Activated CD4-positive, alpha-beta T cell treated with anti-CD3 and anti-CD28 coated beads, Interleukin-2, amount 10 ng/mL, durations not matched to agents 7 days and 5 days (primary cell): Measurements from ENCODE around the gene NAGK. TPM values are rescaled to one million over a fixed set of nuclear protein-coding genes. Genes with fewer than 3 reads are reported as not detected.
"Not testable (repeated sequence)": the region's sequence is repeated elsewhere in the genome, so short reads cannot be mapped to it uniquely, and the experiment has no call there.

ENCODE experiments used
- CTCF ChIA-PET: fragments of 350-600 bp; sonication (Branson Sonifier 250); formaldehyde crosslinking; loops from one replicate; lab custom pipeline; 2021; ENCODE audit warnings: antibody characterized with exemption; lab: Charles Lee
- POLR2A ChIA-PET: fragments of 350-600 bp; sonication (Branson Sonifier 250); formaldehyde crosslinking; loops from one replicate; lab custom pipeline; 2021; ENCODE audit warnings: antibody characterized with exemption; lab: Charles Lee
- DNase-seq: peaks from one replicate; pipeline ENCODE4 v3.0.0-alpha.2; 2020
- H3K27ac Mint-ChIP-seq: one replicate; pipeline ENCODE4 v1.8.0; 2021; ENCODE audit warnings: mild to moderate bottlenecking, moderate library complexity, mixed read lengths
- H3K27me3 Mint-ChIP-seq: one replicate; pipeline ENCODE4 v1.8.0; 2021; ENCODE audit warnings: mixed read lengths
- H3K36me3 Mint-ChIP-seq: one replicate; pipeline ENCODE4 v1.8.0; 2021; ENCODE audit warnings: low read depth, mixed read lengths
- H3K4me1 Mint-ChIP-seq: one replicate; pipeline ENCODE4 v1.8.0; 2021; ENCODE audit warnings: mixed read lengths
- H3K4me3 Mint-ChIP-seq: one replicate; pipeline ENCODE4 v1.8.0; 2021; ENCODE audit warnings: mild to moderate bottlenecking, moderate library complexity, mixed read lengths
- H3K9me3 Mint-ChIP-seq: one replicate; pipeline ENCODE4 v1.8.0; 2021; ENCODE audit warnings: mixed read lengths
- total RNA-seq, 2 experiments: library from RNA; stranded (reverse); gene quantifications; one replicate each; pipeline ENCODE4 v1.2.3, GENCODE V29; 2021

The NAGK gene
- total RNA-seq, 2 experiments from 2014 or later, result 81.1 to 83.6 TPM

GRCh38 chr2:71101656-71102055 lies 33.2 kb downstream of the NAGK start:
- H3K36me3 Mint-ChIP-seq, result no peaks in the 10 kb centered on the region
- ChIA-PET CTCF (interaction anchor here (2.2 kb wide), 1 partner anchor 9 kb away, joined by 13 read pairs; no protein-coding TSS in a partner anchor), POLR2A (no interaction called here)
- H3K9me3 Mint-ChIP-seq, result peaks cover 5% of the 10 kb centered on the region
- no peak for DNase-seq
- peaks cover 4% of the 10 kb centered on the region for H3K27me3 Mint-ChIP-seq
- peaks cover 5% of the 10 kb centered on the region for H3K4me1 Mint-ChIP-seq
- H3K27ac Mint-ChIP-seq, result no peak overlapping the region
- no peak overlapping the region for H3K4me3 Mint-ChIP-seq

GRCh38 chr2:71102981-71103681 lies 34.7 kb downstream of the NAGK start:
- Mint-ChIP-seq H3K4me1 (peaks cover 5% of the 10 kb centered on the region), H3K27me3 (peaks cover 4% of the 10 kb centered on the region), H3K4me3 (no peak overlapping the region), H3K27ac (no peak overlapping the region), H3K9me3 (peaks cover 5% of the 10 kb centered on the region), H3K36me3 (peaks cover 1% of the 10 kb centered on the region)
- CTCF ChIA-PET, result interaction anchor here (0.8 kb wide), 1 partner anchor 25 kb away, joined by 3 read pairs; no protein-coding TSS in a partner anchor
- POLR2A ChIA-PET, result no interaction called here
- DNase-seq, result no peak

- Mint-ChIP-seq H3K27me3 (peaks cover 3% of the 10 kb centered on the region), H3K9me3 (peaks cover 5% of the 10 kb centered on the region)
- POLR2A ChIA-PET, result no interaction called here
Observed at GRCh38 chr2:71103809-71104208, 35.4 kb downstream of the NAGK start.

GRCh38 chr2:71106463-71106862 lies 38.0 kb downstream of the NAGK start:
- H3K4me3 Mint-ChIP-seq, H3K9me3 Mint-ChIP-seq, DNase-seq, H3K4me1 Mint-ChIP-seq, H3K27me3 Mint-ChIP-seq, H3K27ac Mint-ChIP-seq, POLR2A ChIA-PET: not testable (repeated sequence)
- H3K36me3 Mint-ChIP-seq, result peaks cover 18% of the 10 kb centered on the region
- CTCF ChIA-PET, result interaction anchor here (0.6 kb wide), 1 partner anchor 20 kb away, joined by 6 read pairs; no protein-coding TSS in a partner anchor

More at GRCh38 chr2:71103809-71104208, 35.4 kb downstream of the NAGK start:
- CTCF ChIA-PET, result no interaction called here
- no peak overlapping the region for H3K4me3 Mint-ChIP-seq
- H3K36me3 Mint-ChIP-seq, result peaks cover 6% of the 10 kb centered on the region
- peaks cover 5% of the 10 kb centered on the region for H3K4me1 Mint-ChIP-seq
- no peak for DNase-seq
- no peak overlapping the region for H3K27ac Mint-ChIP-seq

- H3K4me1 Mint-ChIP-seq, result peaks cover 8% of the 10 kb centered on the region
- CTCF ChIA-PET, result no interaction called here
- H3K27ac Mint-ChIP-seq, result no peak overlapping the region
- peaks cover 26% of the 10 kb centered on the region for H3K36me3 Mint-ChIP-seq
- DNase-seq, result no peak
- no peaks in the 10 kb centered on the region for H3K27me3 Mint-ChIP-seq
- H3K4me3 Mint-ChIP-seq, result no peak overlapping the region
- H3K9me3 Mint-ChIP-seq, result peaks cover 5% of the 10 kb centered on the region
- POLR2A ChIA-PET, result no interaction called here
Observed at GRCh38 chr2:71108091-71108490, 39.6 kb downstream of the NAGK start.

GRCh38 chr2:71113843-71114242 lies 45.4 kb downstream of the NAGK start:
- CTCF ChIA-PET, result interaction anchor here (1.1 kb wide), 1 partner anchor 14 kb away, joined by 5 read pairs; no protein-coding TSS in a partner anchor
- POLR2A ChIA-PET, result no interaction called here
- peaks cover 28% of the 10 kb centered on the region for H3K36me3 Mint-ChIP-seq

GRCh38 chr2:71117063-71117462 lies 48.6 kb downstream of the NAGK start:
- no peak for DNase-seq
- CTCF ChIA-PET, result no interaction called here
- H3K27me3 Mint-ChIP-seq, result no peaks in the 10 kb centered on the region
- H3K9me3 Mint-ChIP-seq, result no peaks in the 10 kb centered on the region
- peaks cover 3% of the 10 kb centered on the region for H3K4me1 Mint-ChIP-seq
- no peak overlapping the region for H3K27ac Mint-ChIP-seq
- POLR2A ChIA-PET, result no interaction called here
- no peak overlapping the region for H3K4me3 Mint-ChIP-seq
- H3K36me3 Mint-ChIP-seq, result peaks cover 13% of the 10 kb centered on the region

More at GRCh38 chr2:71113843-71114242, 45.4 kb downstream of the NAGK start:
- Mint-ChIP-seq H3K9me3 (no peaks in the 10 kb centered on the region), H3K27ac (no peak overlapping the region), H3K27me3 (no peaks in the 10 kb centered on the region), H3K4me3 (no peak overlapping the region), H3K4me1 (peaks cover 8% of the 10 kb centered on the region)
- DNase-seq, result no peak

- Mint-ChIP-seq H3K9me3 (no peaks in the 10 kb centered on the region), H3K27ac (no peak overlapping the region), H3K4me3 (no peak overlapping the region), H3K27me3 (no peaks in the 10 kb centered on the region), H3K36me3 (peaks cover 12% of the 10 kb centered on the region), H3K4me1 (no peaks in the 10 kb centered on the region)
- DNase-seq, result no peak
- ChIA-PET CTCF (interaction anchor here (0.6 to 1.0 kb wide), 3 partner anchors 20 to 119 kb away, joined by 3 read pairs; no protein-coding TSS in a partner anchor), POLR2A (no interaction called here)
Observed at GRCh38 chr2:71120195-71120594, 51.7 kb downstream of the NAGK start.

GRCh38 chr2:71121479-71121878 lies 53.0 kb downstream of the NAGK start:
- Mint-ChIP-seq H3K4me3 (no peak overlapping the region), H3K9me3 (no peaks in the 10 kb centered on the region), H3K27me3 (no peaks in the 10 kb centered on the region), H3K36me3 (peaks cover 12% of the 10 kb centered on the region), H3K4me1 (no peaks in the 10 kb centered on the region), H3K27ac (no peak overlapping the region)
- no peak for DNase-seq
- ChIA-PET CTCF (interaction anchor here (0.6 to 1.2 kb wide), 3 partner anchors 10 to 283 kb away, joined by 3 to 4 read pairs (median 4); no protein-coding TSS in a partner anchor), POLR2A (no interaction called here)

GRCh38 chr2:71122387-71123298 lies 54.2 kb downstream of the NAGK start:
- POLR2A ChIA-PET, result no interaction called here
- CTCF ChIA-PET, result interaction anchor here (1.0 kb wide), 1 partner anchor 23 kb away, joined by 3 read pairs; no protein-coding TSS in a partner anchor
- Mint-ChIP-seq H3K9me3 (no peaks in the 10 kb centered on the region), H3K4me1 (peaks cover 1% of the 10 kb centered on the region), H3K36me3 (peaks cover 12% of the 10 kb centered on the region), H3K27ac (no peak overlapping the region), H3K27me3 (no peaks in the 10 kb centered on the region), H3K4me3 (no peak overlapping the region)
- DNase-seq, result no peak

- Mint-ChIP-seq H3K9me3 (no peaks in the 10 kb centered on the region), H3K4me1 (peaks cover 12% of the 10 kb centered on the region), H3K27ac (no peak overlapping the region), H3K36me3 (peaks cover 16% of the 10 kb centered on the region), H3K27me3 (no peaks in the 10 kb centered on the region), H3K4me3 (no peak overlapping the region)
- no peak for DNase-seq
- CTCF ChIA-PET, result interaction anchor here (0.6 to 1.2 kb wide), 2 partner anchors 13 to 258 kb away, joined by 3 read pairs; no protein-coding TSS in a partner anchor
- POLR2A ChIA-PET, result no interaction called here
Observed at GRCh38 chr2:71125506-71126294, 57.3 kb downstream of the NAGK start.

GRCh38 chr2:71126957-71127356 lies 58.5 kb downstream of the NAGK start:
- H3K36me3 Mint-ChIP-seq, result peaks cover 16% of the 10 kb centered on the region
- H3K4me3 Mint-ChIP-seq, result no peak overlapping the region
- no peaks in the 10 kb centered on the region for H3K27me3 Mint-ChIP-seq

More at GRCh38 chr2:71126957-71127356, 58.5 kb downstream of the NAGK start:
- no peaks in the 10 kb centered on the region for H3K9me3 Mint-ChIP-seq
- ChIA-PET POLR2A (no interaction called here), CTCF (interaction anchor here (1.2 kb wide), 1 partner anchor 12 kb away, joined by 3 read pairs; no protein-coding TSS in a partner anchor)
- H3K27ac Mint-ChIP-seq, result no peak overlapping the region
- H3K4me1 Mint-ChIP-seq, result peaks cover 12% of the 10 kb centered on the region
- DNase-seq, result no peak
